HEK293T (cell line): Measurements from ENCODE around the gene DCBLD1.

Experiments
- CTCF ChIA-PET: fragments of 350-600 bp; formaldehyde crosslinking; extraction: SDS; loops from one replicate; lab custom pipeline; 2021; ENCODE audit warnings: antibody characterized with exemption, inconsistent platforms; lab: Yijun Ruan, JAX
- POLR2A ChIA-PET: fragments of 350-600 bp; formaldehyde crosslinking; extraction: SDS; loops from one replicate; lab custom pipeline; 2020; ENCODE audit warnings: antibody characterized with exemption, inconsistent platforms; lab: Yijun Ruan, JAX
- DNase-seq: peaks from one replicate; pipeline ENCODE4 v3.0.0; 2012; ENCODE audit warnings: mixed read lengths; ENCODE audit errors: extremely low spot score
- ARNT ChIP-seq: fragments of 450-650 bp; IDR thresholded peaks from 2 replicates; pipeline ENCODE4 v1.6.1; 2017; ENCODE audit warnings: mild to moderate bottlenecking
- BHLHE40 ChIP-seq: fragments of 450-650 bp; IDR thresholded peaks from 2 replicates; pipeline ENCODE4 v1.6.1; 2016; ENCODE audit warnings: mild to moderate bottlenecking, moderate library complexity, borderline replicate concordance
- CTBP1 ChIP-seq: fragments of 450-650 bp; IDR thresholded peaks from 2 replicates; pipeline ENCODE4 v1.6.1; 2016; ENCODE audit warnings: borderline replicate concordance
- ELF4 ChIP-seq: fragments of 450-650 bp; IDR thresholded peaks from 2 replicates; pipeline ENCODE4 v1.6.1; 2017; ENCODE audit warnings: antibody characterized with exemption
- FOXA1 ChIP-seq: fragments of 450-650 bp; IDR thresholded peaks from 2 replicates; pipeline ENCODE4 v1.6.1; 2016; ENCODE audit warnings: mild to moderate bottlenecking
- FOXK2 ChIP-seq: fragments of 450-650 bp; IDR thresholded peaks from 2 replicates; pipeline ENCODE4 v1.6.1; 2016; ENCODE audit warnings: mild to moderate bottlenecking
- FOXM1 ChIP-seq: fragments of 450-650 bp; IDR thresholded peaks from 2 replicates; pipeline ENCODE4 v1.6.1; 2017; ENCODE audit warnings: mild to moderate bottlenecking, borderline replicate concordance
- HDGF ChIP-seq: fragments of 450-650 bp; IDR thresholded peaks from 2 replicates; pipeline ENCODE4 v1.6.1; 2017; ENCODE audit warnings: antibody characterized with exemption, borderline replicate concordance
- L3MBTL2 ChIP-seq: fragments of 450-650 bp; conservative IDR thresholded peaks from 2 replicates; pipeline ENCODE4 v1.6.1; 2016; ENCODE audit warnings: mild to moderate bottlenecking
- LEF1 ChIP-seq: fragments of 450-650 bp; IDR thresholded peaks from 2 replicates; pipeline ENCODE4 v1.6.1; 2017; ENCODE audit warnings: mild to moderate bottlenecking, borderline replicate concordance
- NFRKB ChIP-seq: fragments of 450-650 bp; IDR thresholded peaks from 2 replicates; pipeline ENCODE4 v1.6.1; 2016; ENCODE audit warnings: mild to moderate bottlenecking, moderate library complexity
- SP1 ChIP-seq: fragments of 450-650 bp; IDR thresholded peaks from 2 replicates; pipeline ENCODE4 v1.6.1; 2017
- SUZ12 ChIP-seq: fragments of 450-650 bp; IDR thresholded peaks from 2 replicates; pipeline ENCODE4 v1.6.1; 2016; ENCODE audit warnings: mild to moderate bottlenecking
- TARDBP ChIP-seq: fragments of 450-650 bp; IDR thresholded peaks from 2 replicates; pipeline ENCODE4 v1.6.1; 2016
- ZNF384 ChIP-seq: fragments of 450-650 bp; IDR thresholded peaks from 2 replicates; pipeline ENCODE4 v1.6.1; 2016
- TF ChIP-seq, protein P1 (sequence below): fragments of 450-650 bp; IDR thresholded peaks from 2 replicates; pipeline ENCODE4 v1.6.1; 2016

The DCBLD1 gene

DNA sequence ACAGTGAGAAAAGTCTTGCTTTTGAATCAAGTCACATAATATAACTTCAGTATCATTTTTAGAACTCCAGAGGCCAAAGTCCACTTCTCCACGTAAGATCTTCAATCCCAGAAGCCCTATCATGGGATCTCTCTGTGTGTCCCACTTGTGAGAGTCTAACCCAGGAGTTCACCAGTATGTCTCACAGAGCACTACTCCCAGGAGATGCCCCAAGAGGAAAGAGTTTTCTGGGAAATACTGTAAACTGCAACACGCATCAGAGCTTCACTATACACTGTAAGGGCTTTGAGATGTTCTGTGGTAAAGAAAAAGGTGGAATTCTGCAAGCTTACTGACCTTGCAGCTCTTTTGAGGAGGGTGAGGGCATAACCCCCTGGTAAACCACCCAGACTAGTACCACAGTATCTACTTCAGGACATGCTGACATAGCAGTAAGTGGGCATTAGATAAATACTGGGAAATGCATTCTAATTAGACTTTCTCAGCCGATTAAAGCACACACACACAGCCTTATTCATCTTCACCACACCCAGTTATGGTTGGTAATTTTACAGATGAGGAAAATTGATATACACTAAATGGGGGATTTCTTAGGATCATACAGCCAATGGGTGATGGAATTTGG, 12.3 kb downstream of the DCBLD1 start:
- DNase-seq: no peak
- TF ChIP-seq SP1 (no peak), SUZ12 (no peak)
- ChIA-PET POLR2A (interaction anchor here (1.1 kb wide), 1 partner anchor 12 kb away, joined by 6 read pairs; the partner anchor contains the start of gene DCBLD1), CTCF (interaction anchor here (0.9 kb wide), 1 partner anchor 44 kb away, joined by 4 read pairs; no protein-coding TSS in a partner anchor)

DNA sequence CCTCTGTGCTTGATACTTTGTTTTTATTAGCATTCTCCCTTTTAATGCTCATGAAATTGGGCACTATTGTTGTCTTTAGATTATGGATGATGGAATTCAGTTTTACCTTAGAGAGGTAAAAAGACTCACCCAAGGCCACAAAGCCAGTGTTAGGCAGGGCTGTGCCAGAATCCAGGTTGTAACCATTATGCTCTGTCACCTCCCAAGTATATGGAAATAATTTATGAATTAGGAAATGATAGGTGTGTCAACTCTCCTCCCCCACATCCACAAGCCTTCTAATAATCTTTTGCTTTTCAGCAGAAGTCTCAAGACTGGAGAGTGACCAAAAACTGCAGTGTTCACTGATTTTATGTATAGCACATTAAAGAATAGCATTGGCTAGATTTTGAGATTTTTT, 13.0 kb downstream of the DCBLD1 start:
- POLR2A ChIA-PET: no interaction called here
- CTCF ChIA-PET: no interaction called here
- no peak for DNase-seq
- TF ChIP-seq BHLHE40: no peak
- TF ChIP-seq, protein P1, sequence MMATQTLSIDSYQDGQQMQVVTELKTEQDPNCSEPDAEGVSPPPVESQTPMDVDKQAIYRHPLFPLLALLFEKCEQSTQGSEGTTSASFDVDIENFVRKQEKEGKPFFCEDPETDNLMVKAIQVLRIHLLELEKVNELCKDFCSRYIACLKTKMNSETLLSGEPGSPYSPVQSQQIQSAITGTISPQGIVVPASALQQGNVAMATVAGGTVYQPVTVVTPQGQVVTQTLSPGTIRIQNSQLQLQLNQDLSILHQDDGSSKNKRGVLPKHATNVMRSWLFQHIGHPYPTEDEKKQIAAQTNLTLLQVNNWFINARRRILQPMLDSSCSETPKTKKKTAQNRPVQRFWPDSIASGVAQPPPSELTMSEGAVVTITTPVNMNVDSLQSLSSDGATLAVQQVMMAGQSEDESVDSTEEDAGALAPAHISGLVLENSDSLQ: no peak
- TF ChIP-seq ELF4: no peak
- TF ChIP-seq HDGF: no peak
- TF ChIP-seq FOXA1: no peak
- TF ChIP-seq ZNF384: no peak
- no peak for TF ChIP-seq L3MBTL2
- no peak for TF ChIP-seq CTBP1
- no peak for TF ChIP-seq ARNT
- TF ChIP-seq TARDBP: no peak
- TF ChIP-seq NFRKB: no peak
- TF ChIP-seq FOXK2: no peak
- no peak for TF ChIP-seq LEF1
- TF ChIP-seq SUZ12: no peak
- TF ChIP-seq SP1: no peak
- no peak for TF ChIP-seq FOXM1

DNA sequence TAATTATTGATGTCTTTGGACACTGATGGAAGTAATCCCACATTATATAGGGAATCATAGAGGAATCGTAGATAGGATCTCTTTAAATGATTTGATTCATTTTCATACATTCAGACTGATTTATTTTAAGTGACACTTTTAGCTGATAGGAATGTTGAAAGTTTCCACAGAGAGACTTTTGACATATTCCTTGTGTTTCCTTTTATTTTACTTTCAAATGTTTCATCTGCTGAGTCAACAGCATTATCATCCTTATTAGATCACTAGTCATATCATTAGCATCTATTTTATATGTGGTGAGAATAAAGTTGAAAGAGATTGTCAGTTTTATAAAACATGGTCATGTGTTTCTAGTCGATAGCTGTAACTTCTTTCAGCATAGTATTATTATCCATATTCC, 13.4 kb downstream of the DCBLD1 start:
- ChIA-PET POLR2A (no interaction called here), CTCF (interaction anchor here (0.5 kb wide), 1 partner anchor 21 kb away, joined by 3 read pairs; no protein-coding TSS in a partner anchor)
- TF ChIP-seq BHLHE40: no peak
- TF ChIP-seq SP1: no peak
- no peak for TF ChIP-seq ARNT
- no peak for TF ChIP-seq FOXM1
- TF ChIP-seq HDGF: no peak
- TF ChIP-seq TARDBP: no peak
- no peak for TF ChIP-seq FOXK2
- TF ChIP-seq, protein P1: no peak
- no peak for DNase-seq

DNA sequence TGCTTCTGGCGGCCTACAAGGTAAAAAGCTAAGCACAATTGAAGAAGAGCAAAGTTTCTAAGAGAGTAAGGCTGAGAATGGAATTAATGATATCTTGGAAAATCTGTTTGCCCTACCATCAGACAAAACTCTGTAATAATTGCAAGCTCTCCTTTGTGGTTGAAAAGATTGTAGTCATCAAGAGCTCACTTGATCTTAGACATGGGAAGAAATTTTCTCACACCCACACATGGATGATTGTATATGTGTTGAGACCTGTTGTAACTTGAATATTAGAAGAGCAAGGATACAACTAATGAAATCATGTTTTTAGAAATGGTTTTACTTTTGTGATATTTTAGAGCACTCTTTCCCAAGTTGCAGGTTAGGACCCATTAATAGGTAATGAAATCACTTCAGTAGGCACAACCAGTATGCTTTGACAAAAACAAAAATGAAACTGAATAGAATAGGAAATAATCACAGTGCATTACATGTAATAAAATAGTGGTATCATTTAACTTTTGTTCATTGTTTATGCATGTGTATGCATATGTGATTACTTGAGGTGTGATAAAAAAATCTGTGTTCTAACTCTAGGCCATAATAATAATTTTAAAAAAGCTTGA, 14.0 kb downstream of the DCBLD1 start:
- no peak for DNase-seq
- ChIA-PET POLR2A (no interaction called here), CTCF (interaction anchor here (0.5 kb wide), 1 partner anchor 21 kb away, joined by 3 read pairs; no protein-coding TSS in a partner anchor)
- TF ChIP-seq, protein P1: no peak
- TF ChIP-seq ARNT (no peak), NFRKB (no peak), FOXK2 (no peak), SP1 (no peak), FOXA1 (no peak), L3MBTL2 (no peak), BHLHE40 (no peak), LEF1 (no peak), SUZ12 (no peak), HDGF (no peak), TARDBP (no peak)

DNA sequence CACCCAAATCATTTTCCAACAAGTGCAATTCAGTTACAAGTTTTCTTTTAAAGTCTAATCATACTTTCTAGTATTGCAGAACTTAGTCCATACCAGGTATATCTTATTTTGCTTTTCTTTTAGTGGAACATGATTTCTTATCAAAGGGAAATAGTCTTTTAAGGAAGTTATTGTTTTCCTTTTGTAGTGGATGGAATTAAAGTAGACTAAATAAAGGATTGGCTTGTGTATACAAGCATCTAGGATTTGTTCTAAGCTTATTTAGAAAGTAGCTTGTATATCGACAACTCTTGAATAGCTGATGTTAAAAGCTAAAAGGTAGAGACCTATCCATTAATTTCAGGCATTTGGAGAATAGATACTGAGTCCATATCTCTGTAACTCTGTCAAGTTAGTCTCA, 14.8 kb downstream of the DCBLD1 start:
- CTCF ChIA-PET: no interaction called here
- POLR2A ChIA-PET: interaction anchor here (2.1 kb wide), 1 partner anchor 14 kb away, joined by 6 read pairs; the partner anchor contains the start of gene DCBLD1
- no peak for DNase-seq
- TF ChIP-seq SP1 (no peak), FOXK2 (no peak), NFRKB (no peak), LEF1 (no peak), FOXM1 (no peak), FOXA1 (no peak), HDGF (no peak), CTBP1 (no peak), ARNT (no peak), TARDBP (no peak), L3MBTL2 (no peak), ELF4 (no peak), BHLHE40 (no peak)
- TF ChIP-seq, protein P1: no peak
